ENCODE measurements around the gene MBD4.

Gene MBD4

DNA sequence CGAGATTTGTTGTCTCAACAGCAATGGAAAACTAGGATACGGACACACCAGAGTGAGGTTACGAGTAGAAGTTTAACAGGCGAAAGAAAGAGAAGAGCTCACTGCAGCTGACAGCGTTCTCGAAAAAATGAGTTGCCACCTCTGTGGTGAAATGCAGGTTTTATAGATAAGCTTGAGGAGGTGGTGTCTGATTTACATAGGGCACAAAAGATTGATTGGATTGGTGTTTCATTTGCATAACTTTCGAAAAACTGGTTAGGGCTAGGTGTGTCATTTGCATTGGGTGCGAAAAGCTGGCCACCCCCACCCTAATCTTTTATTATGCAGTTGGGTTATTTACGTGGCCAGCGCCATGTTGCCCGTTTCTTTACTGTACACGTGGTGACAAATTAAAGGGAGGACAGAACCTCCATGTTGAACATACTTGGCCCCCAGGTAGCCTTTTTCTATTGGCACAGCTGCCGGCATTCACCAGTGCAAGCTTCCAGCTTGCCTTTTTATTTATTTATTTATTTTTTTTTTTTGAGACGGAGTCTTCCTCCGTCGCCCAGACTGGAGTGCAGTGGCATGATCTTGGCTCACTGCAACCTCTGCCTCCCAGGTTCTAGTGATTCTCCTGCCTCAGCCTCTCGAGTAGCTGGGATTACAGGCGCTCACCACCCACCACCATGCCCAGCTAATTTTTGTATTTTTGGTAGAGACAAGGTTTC, 8.6 kb upstream of the MBD4 start:
- Histone ChIP-seq H3K14ac (ENCODE audit: low read length) (no peak overlapping the region), H3K4me1 (ENCODE audit: control insufficient read depth in 1 of 2, insufficient read depth in 2 of 2, low read length in 2 of 2) (peaks cover 2 to 4% of the 10 kb centered on the region in 2 experiments), H3K79me1 (ENCODE audit: low read length) (no peaks in the 10 kb centered on the region), H3K18ac (ENCODE audit: low read length) (no peak overlapping the region), H3K27ac (ENCODE audit: low read depth, low read length) (no peak overlapping the region), H2BK12ac (ENCODE audit: low read length) (no peak overlapping the region), H3K27me3 (ENCODE audit: insufficient read depth, low read length) (no peaks in the 10 kb centered on the region), H3K9ac (ENCODE audit: low read length) (no peak overlapping the region), H2BK120ac (ENCODE audit: insufficient read depth, low read length, poor library complexity) (no peak overlapping the region), H3K36me3 (ENCODE audit: control insufficient read depth in 1 of 2, insufficient read depth in 2 of 2, low read length in 2 of 2) (peaks cover 0 to 2% of the 10 kb centered on the region in 2 experiments), H4K91ac (ENCODE audit: low read depth, low read length) (no peak overlapping the region), H4K8ac (ENCODE audit: low read depth, low read length) (no peak overlapping the region), H3K4me2 (ENCODE audit: low read length) (no peak overlapping the region), H3K23ac (ENCODE audit: low read length) (no peak overlapping the region), H3K9me3 (ENCODE audit: insufficient read depth, low read depth, low read length) (no peaks in the 10 kb centered on the region), H2BK5ac (ENCODE audit: low read depth, low read length, poor library complexity) (no peak overlapping the region), H3K4me3 (ENCODE audit: low read depth, low read length) (no peak overlapping the region), H2AK5ac (ENCODE audit: low read length) (no peak overlapping the region), H3K79me2 (ENCODE audit: control insufficient read depth, insufficient read depth, low read length, poor library complexity) (no peaks in the 10 kb centered on the region), H2AFZ (ENCODE audit: insufficient read depth, low read length, poor library complexity) (no peak overlapping the region), H3K4ac (ENCODE audit: low read depth, low read length) (no peak overlapping the region), H4K12ac (ENCODE audit: low read depth, low read length) (no peak overlapping the region)
- DNase-seq, result no peak
- WGBS (ENCODE audit: extremely low coverage, insufficient coverage, insufficient read length), result no CpG with 5 or more reads among the region's 18 CpGs

DNA sequence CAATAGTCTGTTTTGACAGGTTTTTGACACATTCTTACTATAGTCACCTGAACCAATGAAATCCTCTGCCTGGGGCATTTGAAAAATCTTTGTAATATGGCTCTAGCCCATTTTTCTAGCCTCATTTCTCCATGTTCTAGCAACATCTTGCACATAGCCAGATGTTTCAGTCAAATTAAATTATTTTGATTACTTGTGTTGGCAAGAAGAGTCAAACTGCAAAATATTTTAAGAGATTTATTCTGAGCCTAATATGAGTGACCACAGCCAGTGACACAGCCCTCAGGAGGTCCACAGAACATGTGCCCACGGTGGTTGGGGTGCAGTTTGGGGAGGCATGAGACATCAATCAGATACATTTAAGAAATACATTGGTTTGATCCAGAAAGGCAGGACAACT, 7.2 kb upstream of the MBD4 start:
- Histone ChIP-seq H3K27ac (ENCODE audit: low read depth, low read length) (no peak overlapping the region), H3K4me3 (ENCODE audit: low read depth, low read length) (no peak overlapping the region), H4K8ac (ENCODE audit: low read depth, low read length) (no peak overlapping the region), H3K14ac (ENCODE audit: low read length) (no peak overlapping the region), H4K91ac (ENCODE audit: low read depth, low read length) (no peak overlapping the region), H3K79me1 (ENCODE audit: low read length) (no peaks in the 10 kb centered on the region), H3K79me2 (ENCODE audit: control insufficient read depth, insufficient read depth, low read length, poor library complexity) (no peaks in the 10 kb centered on the region), H3K9me3 (ENCODE audit: insufficient read depth, low read depth, low read length) (no peaks in the 10 kb centered on the region), H2AFZ (ENCODE audit: insufficient read depth, low read length, poor library complexity) (no peak overlapping the region), H3K27me3 (ENCODE audit: insufficient read depth, low read length) (no peaks in the 10 kb centered on the region), H3K4ac (ENCODE audit: low read depth, low read length) (no peak overlapping the region), H3K36me3 (ENCODE audit: control insufficient read depth in 1 of 2, insufficient read depth in 2 of 2, low read length in 2 of 2) (no peaks in the 10 kb centered on the region), H2BK12ac (ENCODE audit: low read length) (peak overlapping the region; percentile 71), H3K4me1 (ENCODE audit: control insufficient read depth in 1 of 2, insufficient read depth in 2 of 2, low read length in 2 of 2) (peaks cover 2 to 4% of the 10 kb centered on the region in 2 experiments), H3K9ac (ENCODE audit: low read length) (no peak overlapping the region), H2BK5ac (ENCODE audit: low read depth, low read length, poor library complexity) (no peak overlapping the region), H3K4me2 (ENCODE audit: low read length) (no peak overlapping the region), H2AK5ac (ENCODE audit: low read length) (no peak overlapping the region), H3K23ac (ENCODE audit: low read length) (no peak overlapping the region), H4K12ac (ENCODE audit: low read depth, low read length) (no peak overlapping the region), H3K18ac (ENCODE audit: low read length) (no peak overlapping the region), H2BK120ac (ENCODE audit: insufficient read depth, low read length, poor library complexity) (no peak overlapping the region)
- WGBS (ENCODE audit: extremely low coverage, insufficient coverage, insufficient read length), result no CpG with 5 or more reads among the region's 1 CpG
- DNase-seq, result no peak

DNA sequence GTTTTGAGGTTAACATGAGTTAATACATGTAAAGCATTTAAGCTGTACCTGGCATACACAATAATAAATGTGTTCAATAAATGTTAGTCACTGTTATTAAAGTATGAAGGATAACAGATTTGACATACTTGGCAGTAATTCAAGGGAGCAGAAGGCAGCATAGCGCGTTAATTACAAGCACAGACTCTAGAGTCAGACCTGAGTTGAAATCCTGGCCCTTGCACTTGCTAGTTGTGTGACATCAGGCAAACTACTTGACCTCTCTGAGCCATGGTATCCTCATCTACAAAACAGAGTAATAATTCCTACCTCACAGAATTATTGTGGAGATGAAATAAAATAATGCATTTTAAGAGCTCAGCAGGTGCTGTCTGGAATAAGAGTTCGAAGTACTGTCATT, 5.7 kb upstream of the MBD4 start:
- Histone ChIP-seq H4K91ac (ENCODE audit: low read depth, low read length) (no peak overlapping the region), H2AK5ac (ENCODE audit: low read length) (no peak overlapping the region), H3K18ac (ENCODE audit: low read length) (no peak overlapping the region), H2AFZ (ENCODE audit: insufficient read depth, low read length, poor library complexity) (no peak overlapping the region), H2BK120ac (ENCODE audit: insufficient read depth, low read length, poor library complexity) (no peak overlapping the region), H3K14ac (ENCODE audit: low read length) (no peak overlapping the region), H3K4me3 (ENCODE audit: low read depth, low read length) (no peak overlapping the region), H4K12ac (ENCODE audit: low read depth, low read length) (no peak overlapping the region), H3K9me3 (ENCODE audit: insufficient read depth, low read depth, low read length) (no peaks in the 10 kb centered on the region), H3K4me2 (ENCODE audit: low read length) (no peak overlapping the region), H3K4me1 (ENCODE audit: control insufficient read depth in 1 of 2, insufficient read depth in 2 of 2, low read length in 2 of 2) (peaks cover 2 to 8% of the 10 kb centered on the region in 2 experiments), H3K79me2 (ENCODE audit: control insufficient read depth, insufficient read depth, low read length, poor library complexity) (no peaks in the 10 kb centered on the region), H3K4ac (ENCODE audit: low read depth, low read length) (no peak overlapping the region), H3K36me3 (ENCODE audit: control insufficient read depth in 1 of 2, insufficient read depth in 2 of 2, low read length in 2 of 2) (no peaks in the 10 kb centered on the region), H3K79me1 (ENCODE audit: low read length) (no peaks in the 10 kb centered on the region), H3K23ac (ENCODE audit: low read length) (no peak overlapping the region), H4K8ac (ENCODE audit: low read depth, low read length) (no peak overlapping the region), H3K27me3 (ENCODE audit: insufficient read depth, low read length) (no peaks in the 10 kb centered on the region), H2BK5ac (ENCODE audit: low read depth, low read length, poor library complexity) (no peak overlapping the region), H3K27ac (ENCODE audit: low read depth, low read length) (no peak overlapping the region), H2BK12ac (ENCODE audit: low read length) (no peak overlapping the region), H3K9ac (ENCODE audit: low read length) (no peak overlapping the region)
- no peak for DNase-seq
- WGBS (ENCODE audit: extremely low coverage, insufficient coverage, insufficient read length), result no CpG with 5 or more reads among the region's 3 CpGs

- Histone ChIP-seq H4K8ac (ENCODE audit: low read depth, low read length) (no peak overlapping the region), H3K4me3 (ENCODE audit: low read depth, low read length) (no peak overlapping the region), H3K9ac (ENCODE audit: low read length) (no peak overlapping the region), H4K91ac (ENCODE audit: low read depth, low read length) (no peak overlapping the region), H3K4ac (ENCODE audit: low read depth, low read length) (no peak overlapping the region), H3K9me3 (ENCODE audit: insufficient read depth, low read depth, low read length) (no peaks in the 10 kb centered on the region), H2AFZ (ENCODE audit: insufficient read depth, low read length, poor library complexity) (no peak overlapping the region), H3K27ac (ENCODE audit: low read depth, low read length) (no peak overlapping the region), H3K79me2 (ENCODE audit: control insufficient read depth, insufficient read depth, low read length, poor library complexity) (peaks cover 9% of the 10 kb centered on the region), H3K14ac (ENCODE audit: low read length) (no peak overlapping the region), H3K27me3 (ENCODE audit: insufficient read depth, low read length) (no peaks in the 10 kb centered on the region), H2BK120ac (ENCODE audit: insufficient read depth, low read length, poor library complexity) (no peak overlapping the region), H3K36me3 (ENCODE audit: control insufficient read depth in 1 of 2, insufficient read depth in 2 of 2, low read length in 2 of 2) (no peaks in the 10 kb centered on the region), H3K18ac (ENCODE audit: low read length) (no peak overlapping the region), H2BK12ac (ENCODE audit: low read length) (no peak overlapping the region), H4K12ac (ENCODE audit: low read depth, low read length) (no peak overlapping the region), H3K4me2 (ENCODE audit: low read length) (no peak overlapping the region), H3K79me1 (ENCODE audit: low read length) (peaks cover 7% of the 10 kb centered on the region), H2AK5ac (ENCODE audit: low read length) (no peak overlapping the region), H3K23ac (ENCODE audit: low read length) (no peak overlapping the region), H3K4me1 (ENCODE audit: control insufficient read depth in 1 of 2, insufficient read depth in 2 of 2, low read length in 2 of 2) (peaks cover 2 to 7% of the 10 kb centered on the region in 2 experiments), H2BK5ac (ENCODE audit: low read depth, low read length, poor library complexity) (no peak overlapping the region)
- no peak for DNase-seq
These were observed 3.2 kb upstream of the MBD4 start for GRCh38 chr3:129442947-129443346.

All from trophoblast cell (in vitro differentiated cells and primary cell).